ENCODE measurements around the gene RTN1.
A peak's percentile ranks its signal among the peaks of the same experiment; 100 is the strongest.
"Not testable (repeated sequence)": the region's sequence is repeated elsewhere in the genome, so short reads cannot be mapped to it uniquely, and the experiment has no call there.

The RTN1 gene

GRCh38 chr14:59678352-59678751, 192.2 kb downstream of the RTN1 start:
- in situ Hi-C loops (cut with HindIII; ENCODE audit: low pct_ligation_motif_present, low pct_unique_long_range_greater_than_20kb, low sequenced_read_pairs): no loop called here
- no peak for DNase-seq

DNA sequence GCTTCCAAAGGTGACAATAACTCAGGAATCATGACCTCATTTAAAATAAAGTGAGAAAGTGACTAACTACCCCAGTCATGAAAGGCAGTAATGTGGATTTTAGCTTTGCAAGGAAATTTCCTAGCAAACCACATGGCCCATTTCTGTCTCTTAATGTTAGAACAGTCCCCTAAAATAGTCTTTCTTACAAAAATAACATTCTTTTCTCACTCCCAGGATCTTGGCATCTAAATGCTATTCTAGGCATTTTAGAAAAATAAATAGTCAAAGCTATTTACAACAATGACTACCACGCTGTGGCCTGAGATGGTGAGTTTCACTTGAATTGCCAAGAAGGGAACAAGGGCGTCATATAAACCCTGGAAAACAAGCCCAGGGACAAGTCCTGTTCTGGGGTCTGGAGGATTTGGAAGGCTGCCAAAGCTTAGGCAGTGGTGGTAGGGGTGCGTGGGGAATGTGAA, 192.8 kb downstream of the RTN1 start:
- in situ Hi-C loops (cut with HindIII; ENCODE audit: low pct_ligation_motif_present, low pct_unique_long_range_greater_than_20kb, low sequenced_read_pairs): no loop called here
- no peak for DNase-seq

- no peak for DNase-seq
- in situ Hi-C loops (cut with HindIII; ENCODE audit: low pct_ligation_motif_present, low pct_unique_long_range_greater_than_20kb, low sequenced_read_pairs): no loop called here
Measured at GRCh38 chr14:59675394-59675793, 195.2 kb downstream of the RTN1 start.

DNA sequence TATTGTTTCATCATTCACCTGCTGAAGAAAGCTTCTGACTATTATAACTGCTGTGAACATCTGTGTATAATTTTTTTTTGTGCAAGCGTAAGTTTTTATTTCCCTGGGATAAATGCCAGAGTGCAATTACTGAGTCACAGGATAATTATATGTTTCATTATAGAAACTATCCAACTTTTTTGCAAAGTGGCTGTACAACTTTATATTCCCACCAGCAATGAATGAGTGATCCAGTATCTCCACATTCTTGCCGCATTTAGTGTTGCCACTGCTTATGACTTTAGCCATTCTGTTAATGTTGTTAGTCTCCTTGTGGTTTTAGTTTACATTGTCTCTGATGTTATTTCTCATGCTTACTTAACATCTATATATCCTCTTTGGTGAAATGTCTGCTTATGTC, 205.8 kb downstream of the RTN1 start:
- in situ Hi-C loops (cut with HindIII; ENCODE audit: low pct_ligation_motif_present, low pct_unique_long_range_greater_than_20kb, low sequenced_read_pairs): no loop called here
- DNase-seq: no peak

GRCh38 chr14:59657769-59658168, 212.8 kb downstream of the RTN1 start:
- no peak for DNase-seq
- in situ Hi-C loops (cut with HindIII; ENCODE audit: low pct_ligation_motif_present, low pct_unique_long_range_greater_than_20kb, low sequenced_read_pairs): no loop called here

DNA sequence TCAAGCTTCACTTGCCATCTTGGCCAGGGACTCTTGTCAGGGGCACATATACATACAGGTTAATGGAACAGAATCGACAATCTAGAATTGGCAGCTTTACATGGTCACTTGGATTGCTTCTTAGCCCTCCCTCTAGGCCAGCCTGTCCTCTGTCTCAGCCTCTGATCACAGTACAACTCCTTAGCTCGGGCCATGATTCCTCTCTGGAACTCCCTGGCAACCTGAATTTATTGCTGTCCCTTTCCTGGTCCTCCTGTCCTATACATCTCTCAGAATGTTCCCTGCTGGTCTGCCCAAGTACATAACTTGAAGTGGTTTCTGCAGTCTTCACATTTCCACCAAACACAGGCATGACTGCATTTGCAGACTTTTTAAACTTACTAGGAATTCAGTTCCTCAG, 214.1 kb downstream of the RTN1 start:
- in situ Hi-C loops (cut with HindIII; ENCODE audit: low pct_ligation_motif_present, low pct_unique_long_range_greater_than_20kb, low sequenced_read_pairs): no loop called here
- DNase-seq: no peak

DNA sequence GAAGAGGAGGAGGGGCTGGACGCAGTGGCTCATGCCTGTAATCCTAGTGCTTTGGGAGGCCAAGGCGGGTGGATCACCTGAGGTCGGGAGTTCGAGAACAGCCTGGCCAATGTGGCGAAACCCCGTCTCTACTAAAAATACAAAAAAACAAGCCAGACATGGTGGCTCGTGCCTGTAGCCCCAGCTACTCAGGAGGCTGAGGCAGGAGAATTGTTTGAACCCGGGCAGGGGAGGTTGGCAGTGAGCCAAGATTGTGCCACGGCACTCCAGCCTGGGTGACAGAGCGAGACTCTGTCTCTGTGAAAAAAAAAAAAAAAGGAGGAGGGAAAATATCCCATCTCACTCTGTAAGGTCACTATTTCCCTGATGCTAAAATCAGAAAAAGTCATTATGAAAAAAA, 216.4 kb downstream of the RTN1 start:
- DNase-seq; in situ Hi-C loops (cut with HindIII; ENCODE audit: low pct_ligation_motif_present, low pct_unique_long_range_greater_than_20kb, low sequenced_read_pairs): not testable (repeated sequence)

- DNase-seq; in situ Hi-C loops (cut with HindIII; ENCODE audit: low pct_ligation_motif_present, low pct_unique_long_range_greater_than_20kb, low sequenced_read_pairs): not testable (repeated sequence)
Measured at GRCh38 chr14:59646832-59647231, 223.7 kb downstream of the RTN1 start.

GRCh38 chr14:59638885-59639284, 231.7 kb downstream of the RTN1 start:
- in situ Hi-C loops (cut with HindIII; ENCODE audit: low pct_ligation_motif_present, low pct_unique_long_range_greater_than_20kb, low sequenced_read_pairs): no loop called here
- no peak for DNase-seq

GRCh38 chr14:59634617-59635016, 236.0 kb downstream of the RTN1 start:
- no peak for DNase-seq
- in situ Hi-C loops (cut with HindIII; ENCODE audit: low pct_ligation_motif_present, low pct_unique_long_range_greater_than_20kb, low sequenced_read_pairs): no loop called here

DNA sequence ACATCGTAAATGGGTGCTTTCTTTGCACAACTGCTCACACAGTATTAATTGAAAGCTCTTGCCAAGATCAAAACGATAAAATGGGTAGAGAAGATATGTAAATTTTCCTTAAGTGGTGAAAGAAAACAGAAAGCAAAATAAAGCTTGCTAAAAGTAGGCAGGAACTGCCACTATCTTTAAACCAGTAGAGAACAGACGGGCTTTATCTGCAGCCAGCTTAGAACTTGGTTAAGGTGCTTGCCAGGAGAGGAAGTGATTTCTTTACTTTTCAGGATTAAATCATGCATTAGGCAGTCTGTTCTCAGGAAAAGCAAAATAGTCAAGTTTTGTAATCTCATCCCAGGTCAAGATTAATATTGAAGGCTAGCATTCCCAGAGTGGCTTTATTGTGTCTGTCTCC, 237.1 kb downstream of the RTN1 start:
- DNase-seq: no peak
- in situ Hi-C loops (cut with HindIII; ENCODE audit: low pct_ligation_motif_present, low pct_unique_long_range_greater_than_20kb, low sequenced_read_pairs): no loop called here

DNA sequence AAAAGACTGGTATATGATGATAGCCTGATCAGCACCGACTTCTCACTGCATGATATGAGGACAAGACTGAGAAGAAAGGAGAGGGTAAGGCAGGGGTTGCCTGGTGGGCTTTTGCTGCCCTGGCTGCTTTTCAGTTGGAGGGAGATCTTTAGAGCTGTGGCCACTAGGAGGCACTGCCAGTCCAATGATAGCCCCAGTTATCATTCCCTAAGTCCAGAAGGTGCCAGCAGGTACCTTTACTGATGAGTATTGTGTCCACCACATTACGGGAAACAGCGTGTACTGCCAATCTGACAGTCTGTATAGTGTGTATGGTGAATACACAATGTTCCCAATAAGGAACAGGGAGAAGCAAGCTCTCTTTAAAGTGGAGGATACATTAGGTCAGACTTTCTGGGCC, 238.2 kb downstream of the RTN1 start:
- DNase-seq: peak; percentile 34
- in situ Hi-C loops (cut with HindIII; ENCODE audit: low pct_ligation_motif_present, low pct_unique_long_range_greater_than_20kb, low sequenced_read_pairs): no loop called here

DNA sequence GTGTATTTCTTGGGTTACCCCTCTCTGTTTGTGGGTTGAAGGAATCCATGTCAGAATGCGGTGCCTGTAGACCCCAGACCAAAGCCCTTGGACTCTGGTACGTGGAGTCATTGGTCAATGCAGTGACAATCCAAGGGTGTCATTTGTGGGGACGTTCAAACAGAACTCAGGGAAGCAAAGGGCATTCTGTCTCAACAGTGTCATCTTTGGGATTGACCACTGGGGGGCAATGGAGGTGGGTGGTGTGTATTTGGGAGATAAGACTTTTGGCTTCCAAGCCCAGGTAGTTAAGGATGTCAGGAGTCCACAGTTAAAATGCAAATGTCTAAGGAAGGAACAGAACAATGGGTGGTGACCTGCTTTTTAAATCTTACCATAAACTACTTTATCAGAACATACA, 239.3 kb downstream of the RTN1 start:
- DNase-seq: peak; percentile 3
- in situ Hi-C loops (cut with HindIII; ENCODE audit: low pct_ligation_motif_present, low pct_unique_long_range_greater_than_20kb, low sequenced_read_pairs): no loop called here

DNA sequence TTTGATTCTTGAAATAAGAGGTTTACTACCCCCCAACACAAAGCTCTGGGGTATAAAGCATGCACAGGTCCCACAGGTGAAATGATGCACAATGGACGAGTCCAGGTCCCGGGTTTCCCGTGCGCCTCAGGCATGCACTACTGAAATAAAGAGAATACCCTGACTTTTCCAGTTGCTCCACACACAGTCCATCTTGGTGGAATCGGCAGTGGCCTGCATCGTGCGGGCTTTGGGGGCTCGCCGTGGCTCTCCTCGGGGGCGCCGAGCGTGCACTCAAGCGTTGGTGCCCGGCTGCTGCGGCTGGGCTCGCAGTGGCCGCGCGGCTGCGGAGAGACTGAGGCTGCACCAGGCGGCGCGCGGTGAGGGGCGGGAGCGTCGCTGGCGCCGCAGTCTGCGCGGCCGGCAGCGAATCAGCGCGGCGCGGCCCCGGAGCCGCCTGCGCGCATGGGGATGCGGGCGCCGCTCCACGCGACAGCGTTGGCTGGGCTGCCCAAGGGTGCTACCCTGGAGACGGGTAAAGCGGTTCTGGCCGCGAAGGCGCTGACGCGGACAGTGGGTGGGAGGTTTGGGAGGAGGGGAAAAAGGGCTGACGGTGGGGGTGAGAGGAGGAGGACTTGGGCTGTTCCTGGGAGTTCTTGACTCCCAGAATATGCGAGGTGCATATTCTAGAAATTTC, 240.2 kb downstream of the RTN1 start:
- DNase-seq: no peak
- in situ Hi-C loops (cut with HindIII; ENCODE audit: low pct_ligation_motif_present, low pct_unique_long_range_greater_than_20kb, low sequenced_read_pairs): no loop called here

- no peak for DNase-seq
- in situ Hi-C loops (cut with HindIII; ENCODE audit: low pct_ligation_motif_present, low pct_unique_long_range_greater_than_20kb, low sequenced_read_pairs): no loop called here
Measured at GRCh38 chr14:59629444-59630287, 240.9 kb downstream of the RTN1 start.

DNA sequence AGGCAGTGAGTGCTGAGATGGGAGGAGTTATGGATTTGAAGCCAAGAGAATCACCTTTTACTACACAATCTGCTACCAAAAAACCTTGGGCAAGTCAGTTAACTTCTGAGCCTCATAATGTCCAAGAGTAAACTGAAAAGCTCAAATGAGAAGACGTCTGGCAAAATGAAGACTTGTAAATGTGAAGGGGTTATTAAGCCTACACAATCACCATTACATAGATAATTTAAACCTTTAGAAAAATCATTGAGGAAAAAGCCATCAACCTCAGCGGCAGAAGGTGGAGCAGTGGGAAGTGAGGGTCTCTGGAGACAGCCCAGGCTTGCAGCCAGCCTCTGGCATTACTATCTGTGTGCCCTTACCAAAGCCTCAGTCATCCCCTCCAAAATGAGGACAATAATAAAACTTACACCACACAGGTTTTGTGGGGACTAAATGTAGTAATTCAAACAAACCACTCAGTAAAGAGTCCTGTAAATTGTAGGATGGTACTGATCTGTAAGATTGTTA, 243.5 kb downstream of the RTN1 start:
- DNase-seq: no peak
- in situ Hi-C loops (cut with HindIII; ENCODE audit: low pct_ligation_motif_present, low pct_unique_long_range_greater_than_20kb, low sequenced_read_pairs): no loop called here

DNA sequence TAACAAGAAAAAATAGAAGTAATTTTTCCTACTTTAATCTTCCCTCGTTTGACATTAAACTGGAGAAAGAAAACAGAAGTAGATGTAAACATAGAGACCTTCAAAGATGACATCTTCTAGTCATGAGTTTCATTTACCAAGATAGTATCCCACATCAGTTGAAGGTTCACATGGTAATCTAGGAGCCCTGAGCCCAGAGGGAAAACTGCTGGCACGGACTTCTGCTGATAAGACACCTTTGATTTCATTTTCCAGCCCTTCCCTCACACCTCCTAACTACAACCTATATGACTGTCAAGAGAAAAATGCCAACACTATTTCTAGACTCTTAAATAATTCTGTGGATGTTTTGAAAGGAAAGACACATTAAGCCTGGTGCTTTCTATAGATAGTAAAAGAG, 247.9 kb downstream of the RTN1 start:
- no peak for DNase-seq
- in situ Hi-C loops (cut with HindIII; ENCODE audit: low pct_ligation_motif_present, low pct_unique_long_range_greater_than_20kb, low sequenced_read_pairs): no loop called here

DNA sequence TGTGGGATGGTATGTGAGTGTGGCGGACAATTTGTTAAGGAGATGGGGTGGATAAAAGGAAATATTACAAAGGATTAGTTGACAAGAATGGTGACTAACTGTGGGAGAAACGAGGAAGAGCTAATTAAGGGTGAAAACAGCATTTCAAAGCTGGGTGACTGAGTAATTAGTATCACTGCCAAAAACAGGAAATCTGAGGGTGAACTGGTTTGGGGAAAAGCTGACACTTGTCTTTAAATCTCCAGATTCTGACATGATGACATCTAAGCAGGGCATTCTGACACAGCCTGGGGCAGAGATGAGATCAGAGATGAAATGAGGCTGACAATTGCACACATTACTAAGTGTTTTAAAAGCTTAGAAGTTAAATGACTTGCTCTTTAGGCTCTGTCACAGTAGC, 251.5 kb downstream of the RTN1 start:
- DNase-seq: no peak
- in situ Hi-C loops (cut with HindIII; ENCODE audit: low pct_ligation_motif_present, low pct_unique_long_range_greater_than_20kb, low sequenced_read_pairs): no loop called here

- no peak for DNase-seq
- in situ Hi-C loops (cut with HindIII; ENCODE audit: low pct_ligation_motif_present, low pct_unique_long_range_greater_than_20kb, low sequenced_read_pairs): no loop called here
Measured at GRCh38 chr14:59601056-59601455, 269.5 kb downstream of the RTN1 start.

Data from ACHN (cell line).